H1 (cell line): ENCODE data around the gene SSBP3. TPM values are rescaled to one million over a fixed set of nuclear protein-coding genes. Genes with fewer than 3 reads are reported as not detected.

Experiments used
- CTCF ChIA-PET: fragments of 300-600 bp; sonication (Branson Sonifier 250); formaldehyde crosslinking; loops from one replicate; lab custom pipeline; 2021; ENCODE audit not compliant: partially characterized antibody; lab: Charles Lee
- POLR2A ChIA-PET: fragments of 300-600 bp; sonication (Branson Sonifier 250); formaldehyde crosslinking; loops from one replicate; lab custom pipeline; 2021; ENCODE audit warnings: inconsistent platforms; ENCODE audit not compliant: partially characterized antibody; lab: Charles Lee
- DNase-seq, 2 experiments: peaks; one replicate each; pipeline versions ENCODE4 v3.0.0 to v3.0.0-alpha.2; 2010 to 2022; ENCODE audit warnings: low spot score in 2 of 2, low read depth in 1 of 2, mixed read lengths in 1 of 2
- FAIRE-seq: peaks from 2 replicates; lab custom pipeline; 2011; peaks lifted over from hg19 to GRCh38; lab: Jason Lieb, UNC
- H2AFZ ChIP-seq: 2 replicates; pipeline ENCODE4 v1.8.1; 2012; ENCODE audit warnings: low read length, inconsistent platforms
- H2AK5ac ChIP-seq: 2 replicates; pipeline ENCODE4 v1.6.1; 2013; ENCODE audit warnings: low read depth, low read length
- H2BK120ac ChIP-seq: replicated peaks from 2 replicates; pipeline ENCODE3; 2013; ENCODE audit warnings: low read depth, low read length, inconsistent platforms
- H2BK12ac ChIP-seq: 2 replicates; pipeline ENCODE4 v1.6.1; 2013; ENCODE audit warnings: low read depth, low read length
- H2BK15ac ChIP-seq: 2 replicates; pipeline ENCODE4 v1.6.1; 2013; ENCODE audit warnings: low read length
- H2BK20ac ChIP-seq: 2 replicates; pipeline ENCODE4 v1.6.1; 2013; ENCODE audit warnings: low read length
- H2BK5ac ChIP-seq: 2 replicates; pipeline ENCODE4 v1.6.1; 2013; ENCODE audit warnings: low read depth, low read length
- H3K14ac ChIP-seq: 2 replicates; pipeline ENCODE4 v1.6.1; 2013; ENCODE audit warnings: inconsistent platforms; ENCODE audit not compliant: insufficient read length
- H3K18ac ChIP-seq: 2 replicates; pipeline ENCODE4 v1.6.1; 2013; ENCODE audit warnings: low read length; ENCODE audit errors: extremely low read depth
- H3K23ac ChIP-seq: 2 replicates; pipeline ENCODE4 v1.6.1; 2013; ENCODE audit warnings: inconsistent platforms; ENCODE audit not compliant: insufficient read length
- H3K23me2 ChIP-seq: 2 replicates; pipeline ENCODE4 v1.6.1; 2013; ENCODE audit warnings: low read depth, low read length
- H3K27ac ChIP-seq: 2 replicates; pipeline ENCODE4 v1.6.1; 2011; ENCODE audit warnings: low read depth, low read length, inconsistent platforms
- H3K27me3 ChIP-seq, 4 experiments: replicated peaks in 1 of 4; 1 replicate in 1 of 4; 2 replicates in 3 of 4; pipeline versions ENCODE4 v1.6.1 to v1.8.1; 2011 to 2013; ENCODE audit warnings: low read length in 3 of 4, mild to moderate bottlenecking in 3 of 4, inconsistent platforms in 2 of 4, mixed read lengths in 2 of 4, moderate library complexity in 1 of 4; ENCODE audit not compliant: control insufficient read depth in 3 of 4, insufficient read depth in 3 of 4; ENCODE audit errors: extremely low read depth in 1 of 4
- H3K36me3 ChIP-seq, 4 experiments: 2 replicates each; pipeline versions ENCODE4 v1.6.1 to v1.8.1; 2011 to 2013; ENCODE audit warnings: mild to moderate bottlenecking in 4 of 4, low read length in 3 of 4, moderate library complexity in 2 of 4, control low read depth in 1 of 4, inconsistent platforms in 1 of 4; ENCODE audit not compliant: insufficient read depth in 4 of 4, control insufficient read depth in 2 of 4
- H3K4ac ChIP-seq: replicated peaks from 2 replicates; pipeline ENCODE3; 2013; ENCODE audit warnings: low read length, low read depth, mixed read lengths, inconsistent platforms; ENCODE audit not compliant: insufficient read length
- H3K4me1 ChIP-seq, 4 experiments: replicated peaks in 1 of 4; 1 replicate in 1 of 4; 2 replicates in 3 of 4; pipeline versions ENCODE4 v1.6.1 to v1.8.1; 2011 to 2013; ENCODE audit warnings: low read length in 3 of 4, inconsistent platforms in 2 of 4, mixed read lengths in 1 of 4; ENCODE audit not compliant: insufficient read depth in 4 of 4, control insufficient read depth in 3 of 4
- H3K4me2 ChIP-seq, 2 experiments: 2 replicates each; pipeline versions ENCODE4 v1.6.1 to v1.8.1; 2011 to 2013; ENCODE audit warnings: low read depth in 2 of 2, low read length in 2 of 2, control low read depth in 1 of 2, inconsistent platforms in 1 of 2, mild to moderate bottlenecking in 1 of 2; ENCODE audit not compliant: insufficient read depth in 1 of 2
- H3K4me3 ChIP-seq, 4 experiments: fragments of 200-600, 300-600 bp in 1 of 4; sonication (generic), shearing (Covaris generic), sonication (Bioruptor Twin) in 1 of 4; 2 replicates each; pipeline versions ENCODE4 v1.5.1 to v1.8.1; 2011 to 2016; ENCODE audit warnings: low read length in 4 of 4, low read depth in 3 of 4, control low read depth in 2 of 4, inconsistent platforms in 2 of 4, mild to moderate bottlenecking in 2 of 4, mixed read lengths in 1 of 4, moderate library complexity in 1 of 4; ENCODE audit not compliant: insufficient read depth in 2 of 4; ENCODE audit errors: extremely low read depth in 1 of 4
- H3K56ac ChIP-seq: replicated peaks from 2 replicates; pipeline ENCODE3; 2013; ENCODE audit warnings: low read depth, mild to moderate bottlenecking, mixed read lengths, low read length, inconsistent platforms; ENCODE audit not compliant: insufficient read length
- H3K79me1 ChIP-seq: 2 replicates; pipeline ENCODE4 v1.6.1; 2013; ENCODE audit warnings: low read depth, low read length, control low read depth
- H3K79me2 ChIP-seq, 2 experiments: 2 replicates each; pipeline versions ENCODE4 v1.6.1 to v1.8.1; 2012 to 2013; ENCODE audit warnings: low read length in 2 of 2, mild to moderate bottlenecking in 2 of 2, inconsistent platforms in 1 of 2; ENCODE audit not compliant: insufficient read depth in 2 of 2, control insufficient read depth in 1 of 2
- H3K9ac ChIP-seq, 4 experiments: replicated peaks in 1 of 4; 1 replicate in 1 of 4; 2 replicates in 3 of 4; pipeline versions ENCODE4 v1.6.1 to v1.8.1; 2011 to 2013; ENCODE audit warnings: low read depth in 3 of 4, low read length in 3 of 4, control low read depth in 2 of 4, mild to moderate bottlenecking in 2 of 4, moderate library complexity in 2 of 4, inconsistent platforms in 1 of 4; ENCODE audit errors: extremely low read depth in 1 of 4
- H3K9me3 ChIP-seq, 2 experiments: 2 replicates each; pipeline versions ENCODE4 v1.6.1 to v1.8.1; 2012 to 2013; ENCODE audit warnings: mild to moderate bottlenecking in 2 of 2, moderate library complexity in 2 of 2, control low read depth in 1 of 2, inconsistent platforms in 1 of 2, low read depth in 1 of 2, low read length in 1 of 2, mixed read lengths in 1 of 2; ENCODE audit not compliant: insufficient read depth in 2 of 2
- H4K20me1 ChIP-seq, 2 experiments: replicated peaks in 1 of 2; 2 replicates each; pipeline versions ENCODE3 to v1.8.1; 2011 to 2013; ENCODE audit warnings: inconsistent platforms in 2 of 2, low read length in 2 of 2, mild to moderate bottlenecking in 1 of 2; ENCODE audit not compliant: insufficient read depth in 2 of 2, control insufficient read depth in 1 of 2
- H4K5ac ChIP-seq: 2 replicates; pipeline ENCODE4 v1.6.1; 2013; ENCODE audit warnings: low read length, low read depth, mixed read lengths, inconsistent platforms; ENCODE audit not compliant: insufficient read length
- H4K8ac ChIP-seq: 2 replicates; pipeline ENCODE4 v1.8.0; 2013; ENCODE audit warnings: mild to moderate bottlenecking, moderate library complexity, low read length, inconsistent platforms; ENCODE audit not compliant: insufficient read depth; ENCODE audit errors: extremely low read depth
- H4K91ac ChIP-seq: replicated peaks from 2 replicates; pipeline ENCODE3; 2013; ENCODE audit warnings: low read length, mixed read lengths, inconsistent platforms; ENCODE audit not compliant: insufficient read length
- JUN ChIP-seq: IDR thresholded peaks from 2 replicates; pipeline ENCODE4 v1.6.1; 2011; ENCODE audit warnings: low read depth, mild to moderate bottlenecking, improper control_type of control experiment, low read length
- WGBS, 2 experiments: shearing (Covaris generic) in 1 of 2; methylation state at CpG; one replicate each; pipeline versions ENCODE4 v1.1.6 to v1.1.7; 2013 to 2015; ENCODE audit warnings: low lambda C conversion rate in 2 of 2, mixed read lengths in 2 of 2, inconsistent platforms in 1 of 2, low coverage in 1 of 2, missing lambda C conversion rate in 1 of 2; ENCODE audit not compliant: insufficient replicate concordance in 2 of 2, insufficient coverage in 1 of 2, insufficient read length in 1 of 2; ENCODE audit errors: extremely low coverage in 1 of 2, missing lambda C conversion rate in 1 of 2; 5-methylcytosine and 5-hydroxymethylcytosine counted together
- polyA plus RNA-seq, 7 experiments: library from polyadenylated mRNA; depleted of rRNA in 3 of 7; stranded (reverse) in 5 of 7; unstranded in 2 of 7; fragments of >200 nt in 5 of 7; fragments of 200-250 nt in 2 of 7; gene quantifications; 1 replicate in 5 of 7; 2 replicates in 1 of 7; 4 replicates in 1 of 7; pipeline versions ENCODE4 v1.2.1 to v1.2.3, GENCODE V29; 2011 to 2013; ENCODE audit warnings: missing spikeins in 2 of 7, mixed read lengths in 2 of 7
- total RNA-seq: library from RNA; stranded (reverse); fragmentation: NEBNext Ultra II Directional; extraction: Animal tissue kit (Norgen Biotek cat#: 25700); gene quantifications from 2 replicates; pipeline ENCODE4 v1.2.1, GENCODE V29; 2021

SSBP3 gene
- total and polyA plus RNA-seq, 2 of the 8 experiments (the other 6 are each of a cell fraction or from before 2014, with no cell fraction given), result 99.7 to 133 TPM

DNA sequence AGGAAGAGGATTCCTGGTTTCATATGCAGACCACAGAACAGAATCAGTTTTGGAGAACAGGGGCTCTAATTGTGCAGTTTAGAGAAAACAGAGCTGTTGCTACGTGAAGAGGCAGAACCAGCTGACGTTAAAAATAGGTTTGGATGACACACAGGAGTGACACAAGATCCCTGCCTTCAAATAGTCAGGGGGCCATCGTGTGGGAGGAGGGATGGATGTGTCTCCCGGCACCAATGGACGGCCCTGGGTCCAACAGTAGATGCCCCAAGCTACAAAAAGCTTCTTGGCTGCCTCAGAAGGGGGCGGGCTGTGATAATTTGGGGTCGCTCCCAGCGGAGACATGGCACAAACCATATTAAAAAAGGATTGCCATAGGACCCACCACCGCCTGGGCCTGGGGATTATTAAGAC is 118.4 kb downstream of the SSBP3 start:
- no peak for FAIRE-seq
- Histone ChIP-seq H3K18ac (no peak overlapping the region), H3K4me1 (peaks cover 11 to 33% (median 27%) of the 10 kb centered on the region in 4 experiments), H2AK5ac (no peak overlapping the region), H4K20me1 (peaks cover 14 to 38% of the 10 kb centered on the region in 2 experiments), H2BK5ac (0 out of 2 replicates have a peak overlapping the region, but pooled peaks have one; percentile 63), H4K5ac (no peak overlapping the region), H2BK12ac (no peak overlapping the region), H3K14ac (no peak overlapping the region), H3K36me3 (no peaks in the 10 kb centered on the region), H2AFZ (no peak overlapping the region), H3K27ac (0 out of 2 replicates have a peak overlapping the region, but pooled peaks have one; percentile 26), H3K4me3 (no peak overlapping the region), H3K9me3 (no peaks in the 10 kb centered on the region), H3K79me2 (peaks cover 0 to 89% of the 10 kb centered on the region in 2 experiments), H4K91ac (no peak overlapping the region), H3K4ac (no peak overlapping the region), H2BK120ac (no peak overlapping the region), H3K4me2 (no peak overlapping the region; a peak in 1 of 4 replicates), H3K23me2 (no peaks in the 10 kb centered on the region), H3K56ac (no peak overlapping the region), H3K79me1 (peaks cover 39% of the 10 kb centered on the region), H4K8ac (no peak overlapping the region), H3K27me3 (no peaks in the 10 kb centered on the region)
- 87% methylated on average over 7 of the region's 9 CpGs; no CpG with 5 or more reads in 1 of the 2 experiments for WGBS, 2 experiments
- CTCF ChIA-PET, result interaction anchor here (0.5 to 3.4 kb wide), 12 partner anchors 9 to 525 kb away, joined by 3 to 9 read pairs (median 3); no protein-coding TSS in a partner anchor
- TF ChIP-seq JUN, result no peak
- TF ChIP-seq, all 59 proteins: peak for 0
- Histone ChIP-seq H2BK15ac (no peak overlapping the region), H3K23ac (no peak overlapping the region), H2BK20ac (no peak overlapping the region), H3K9ac (no peak overlapping the region)
- DNase-seq, result no peak
- POLR2A ChIA-PET, result interaction anchor here (1.2 to 1.6 kb wide), 4 partner anchors 10 to 120 kb away, joined by 4 to 6 read pairs (median 4); partner anchors contain the start of gene SSBP3
